IMR-90 (cell line): ENCODE results near the gene E2F3. TPM values are rescaled to one million over a fixed set of nuclear protein-coding genes. Genes with fewer than 3 reads are reported as not detected.

Experiments
- ATAC-seq: fragments of 200-7000 bp; cut with Tn5 transposase; 2 replicates; pipeline ENCODE4 v1.9.1; 2020; ENCODE audit warnings: low read depth, mild to moderate bottlenecking, moderate library complexity
- BruUV-seq: library from RNA; stranded (reverse); fragments of 400-500 nt; replicated peaks from 2 replicates; lab custom pipeline; 2021; lab: Mats Ljungman, UMichigan
- CTCF ChIA-PET: fragments of 300-600 bp; formaldehyde crosslinking; extraction: SDS; loops from one replicate; lab custom pipeline; 2021; ENCODE audit warnings: antibody characterized with exemption; lab: Yijun Ruan, JAX
- POLR2A ChIA-PET: fragments of 300-600 bp; sonication (Branson Sonifier 250); formaldehyde crosslinking; loops from one replicate; lab custom pipeline; 2022; ENCODE audit warnings: antibody characterized with exemption; ENCODE audit not compliant: unreplicated experiment; lab: Charles Lee
- DNase-seq: peaks from one replicate; pipeline ENCODE4 v3.0.0; 2013
- H2AFZ ChIP-seq: replicated peaks from 2 replicates; pipeline ENCODE3; 2013; ENCODE audit warnings: low read length, mild to moderate bottlenecking; ENCODE audit not compliant: poor library complexity
- H2AK5ac ChIP-seq: 2 replicates; pipeline ENCODE4 v1.6.1; 2013; ENCODE audit warnings: low read depth, low read length, inconsistent platforms
- H2AK9ac ChIP-seq: replicated peaks from 2 replicates; pipeline ENCODE3; 2013; ENCODE audit warnings: mild to moderate bottlenecking, low read depth, low read length, moderate library complexity; ENCODE audit not compliant: poor library complexity
- H2BK120ac ChIP-seq: 2 replicates; pipeline ENCODE4 v1.6.1; 2013; ENCODE audit warnings: low read depth, low read length, inconsistent platforms
- H2BK15ac ChIP-seq: 3 replicates; pipeline ENCODE4 v1.6.1; 2013; ENCODE audit warnings: low read depth, low read length, inconsistent platforms
- H2BK20ac ChIP-seq: 2 replicates; pipeline ENCODE4 v1.6.1; 2013; ENCODE audit warnings: low read depth, mild to moderate bottlenecking, inconsistent platforms, low read length, moderate library complexity
- H2BK5ac ChIP-seq: 2 replicates; pipeline ENCODE4 v1.6.1; 2013; ENCODE audit warnings: mild to moderate bottlenecking, low read depth, low read length, inconsistent platforms; ENCODE audit not compliant: poor library complexity, severe bottlenecking
- H3K14ac ChIP-seq: replicated peaks from 2 replicates; pipeline ENCODE4 v1.6.1; 2013; ENCODE audit warnings: low read depth, low read length, inconsistent platforms
- H3K18ac ChIP-seq: 2 replicates; pipeline ENCODE4 v1.6.1; 2013; ENCODE audit warnings: low read depth, low read length, control low read depth
- H3K23ac ChIP-seq: 2 replicates; pipeline ENCODE4 v1.6.1; 2013; ENCODE audit warnings: low read depth, low read length, inconsistent platforms
- H3K27ac ChIP-seq: 2 replicates; pipeline ENCODE4 v1.5.1; 2013; ENCODE audit warnings: mild to moderate bottlenecking, control low read depth, low read length; ENCODE audit not compliant: insufficient read depth
- H3K27me3 ChIP-seq: 2 replicates; pipeline ENCODE4 v1.6.1; 2013; ENCODE audit warnings: low read length; ENCODE audit not compliant: control insufficient read depth, insufficient read depth
- H3K36me3 ChIP-seq: 2 replicates; pipeline ENCODE4 v1.6.1; 2013; ENCODE audit warnings: low read length, mixed read lengths; ENCODE audit not compliant: control insufficient read depth, insufficient read depth
- H3K4ac ChIP-seq: 2 replicates; pipeline ENCODE4 v1.6.1; 2013; ENCODE audit warnings: low read depth, low read length, inconsistent platforms
- H3K4me1 ChIP-seq: 2 replicates; pipeline ENCODE4 v1.6.1; 2013; ENCODE audit warnings: low read length, mixed read lengths; ENCODE audit not compliant: control insufficient read depth, insufficient read depth
- H3K4me2 ChIP-seq: 2 replicates; pipeline ENCODE4 v1.6.1; 2013; ENCODE audit warnings: low read depth, mild to moderate bottlenecking, control low read depth, low read length, moderate library complexity
- H3K4me3 ChIP-seq: 2 replicates; pipeline ENCODE4 v1.5.1; 2013; ENCODE audit warnings: low read depth, mild to moderate bottlenecking, control low read depth, low read length, moderate library complexity; ENCODE audit not compliant: insufficient read depth
- H3K56ac ChIP-seq: 2 replicates; pipeline ENCODE4 v1.6.1; 2013; ENCODE audit warnings: low read length, inconsistent platforms; ENCODE audit not compliant: insufficient read depth; ENCODE audit errors: extremely low read depth
- H3K79me1 ChIP-seq, 2 experiments: 2 replicates each; pipeline ENCODE4 v1.6.1; 2013; ENCODE audit warnings: low read length in 2 of 2, inconsistent platforms in 1 of 2, low read depth in 1 of 2
- H3K9ac ChIP-seq: 2 replicates; pipeline ENCODE4 v1.6.1; 2013; ENCODE audit warnings: low read depth, low read length, control low read depth
- H3K9me1 ChIP-seq: 2 replicates; pipeline ENCODE4 v1.6.1; 2013; ENCODE audit warnings: low read length, inconsistent platforms; ENCODE audit not compliant: insufficient read depth
- H3K9me3 ChIP-seq: 2 replicates; pipeline ENCODE4 v1.6.1; 2013; ENCODE audit warnings: low read length; ENCODE audit not compliant: control insufficient read depth, insufficient read depth
- H4K20me1 ChIP-seq: 2 replicates; pipeline ENCODE4 v1.6.1; 2013; ENCODE audit warnings: low read length, inconsistent platforms; ENCODE audit not compliant: insufficient read depth
- H4K5ac ChIP-seq: 2 replicates; pipeline ENCODE4 v1.6.1; 2013; ENCODE audit warnings: mild to moderate bottlenecking, low read depth, low read length, control low read depth
- H4K8ac ChIP-seq, 2 experiments: 2 replicates each; pipeline ENCODE4 v1.6.1; 2013; ENCODE audit warnings: low read depth in 2 of 2, low read length in 2 of 2, control low read depth in 1 of 2, inconsistent platforms in 1 of 2
- H4K91ac ChIP-seq: 2 replicates; pipeline ENCODE4 v1.6.1; 2013; ENCODE audit warnings: low read depth, low read length, inconsistent platforms; ENCODE audit not compliant: insufficient read depth
- RAD21 ChIP-seq: IDR thresholded peaks from 2 replicates; pipeline ENCODE4 v1.6.1; 2012; ENCODE audit warnings: low read length, improper control_type of control experiment
- RCOR1 ChIP-seq: IDR thresholded peaks from 2 replicates; pipeline ENCODE4 v1.6.1; 2012; ENCODE audit warnings: mild to moderate bottlenecking, low read length, improper control_type of control experiment; ENCODE audit not compliant: insufficient replicate concordance
- SMC3 ChIP-seq: fragments of 150-350 bp; IDR thresholded peaks from 2 replicates; pipeline ENCODE4 v1.6.1; 2016; ENCODE audit warnings: low read depth, mild to moderate bottlenecking, antibody characterized with exemption, low read length, moderate library complexity
- WGBS, 2 experiments: methylation state at CpG; one replicate each; pipeline versions ENCODE4 v1.1.5 to v1.1.7; 2013; ENCODE audit warnings: missing lambda C conversion rate in 2 of 2; ENCODE audit not compliant: insufficient read length in 1 of 2; ENCODE audit errors: extremely low coverage in 2 of 2; 5-methylcytosine and 5-hydroxymethylcytosine counted together
- dilution Hi-C: fragments of 300-500 bp; cut with HindIII; formaldehyde crosslinking; loops from one replicate; pipeline ENCODE4 v1.14.3; 2018; ENCODE audit warnings: low sequenced_read_pairs; ENCODE audit not compliant: unreplicated experiment
- in situ Hi-C: fragments of 300-500 bp; cut with MboI; formaldehyde crosslinking; loops from 3 replicates; pipeline ENCODE4 v1.14.3; 2019; ENCODE audit warnings: low sequenced_read_pairs, inconsistent platforms, mixed read lengths
- intact Hi-C: fragments of 100-400 bp; cut with micrococcal nuclease; formaldehyde crosslinking; loops from 2 replicates; pipeline ENCODE4 v1.10.0; 2022
- polyA plus RNA-seq, 3 experiments: library from polyadenylated mRNA; depleted of rRNA; stranded (reverse); fragments of >200 nt; gene quantifications; 2 replicates each; pipeline ENCODE4 v1.2.3, GENCODE V29; 2012; ENCODE audit warnings: low replicate concordance in 1 of 3
- total RNA-seq: library from RNA; depleted of rRNA; stranded (reverse); fragments of >200 nt; gene quantifications from 2 replicates; pipeline ENCODE4 v1.2.3, GENCODE V29; 2012
- TF ChIP-seq, protein P1 (sequence below): conservative IDR thresholded peaks from 2 replicates; pipeline ENCODE4 v1.5.1; 2012; ENCODE audit warnings: mild to moderate bottlenecking, low read depth, low read length, improper control_type of control experiment
- TF ChIP-seq, protein P2 (sequence below): fragments of 150-350 bp; IDR thresholded peaks from 2 replicates; pipeline ENCODE4 v1.6.1; 2017; ENCODE audit warnings: mild to moderate bottlenecking, antibody characterized with exemption, low read length, low read depth

The E2F3 gene
- total and polyA plus RNA-seq, 2 of the 4 experiments (the other 2 are of a cell fraction) = 2.3 to 8.2 TPM

GRCh38 chr6:20375436-20375835, 26.2 kb upstream of the E2F3 start:
- Histone ChIP-seq H3K9me3 (no peaks in the 10 kb centered on the region), H3K36me3 (no peaks in the 10 kb centered on the region), H2BK20ac (peak overlapping the region; percentile 49; the same call in 1 of the 2 replicates), H3K56ac (no peak overlapping the region), H2BK120ac (no peak overlapping the region), H3K23ac (no peak overlapping the region), H3K18ac (no peak overlapping the region), H3K9me1 (peaks cover 4% of the 10 kb centered on the region), H3K27me3 (no peaks in the 10 kb centered on the region), H4K91ac (no peak overlapping the region; the same call in 1 of the 2 replicates), H4K8ac (no peak overlapping the region), H2AK5ac (no peak overlapping the region), H3K4me3 (no peak overlapping the region), H2BK15ac (peak overlapping the region; percentile 18; the same call in 2 of the 3 replicates), H2AK9ac (no peak overlapping the region), H3K9ac (no peak overlapping the region), H3K27ac (no peak overlapping the region), H3K79me1 (no peaks in the 10 kb centered on the region), H2BK5ac (no peak overlapping the region), H3K4me1 (peaks cover 9% of the 10 kb centered on the region), H4K5ac (no peak overlapping the region), H3K4me2 (no peak overlapping the region), H3K4ac (no peak overlapping the region), H3K14ac (0 out of 2 replicates have a peak overlapping the region, but pooled peaks have one; percentile 2), H2AFZ (no peak overlapping the region), H4K20me1 (no peaks in the 10 kb centered on the region)
- in situ Hi-C loops (no loop called here), dilution Hi-C loops (no loop called here), intact Hi-C loops (no loop called here)
- ATAC-seq (no peak), DNase-seq (no peak)
- ChIA-PET POLR2A (no interaction called here), CTCF (interaction anchor here (1.2 kb wide), 1 partner anchor 34 kb away, joined by 3 read pairs; no protein-coding TSS in a partner anchor)
- no TSS peak for BruUV-seq
- TF ChIP-seq, protein P1, sequence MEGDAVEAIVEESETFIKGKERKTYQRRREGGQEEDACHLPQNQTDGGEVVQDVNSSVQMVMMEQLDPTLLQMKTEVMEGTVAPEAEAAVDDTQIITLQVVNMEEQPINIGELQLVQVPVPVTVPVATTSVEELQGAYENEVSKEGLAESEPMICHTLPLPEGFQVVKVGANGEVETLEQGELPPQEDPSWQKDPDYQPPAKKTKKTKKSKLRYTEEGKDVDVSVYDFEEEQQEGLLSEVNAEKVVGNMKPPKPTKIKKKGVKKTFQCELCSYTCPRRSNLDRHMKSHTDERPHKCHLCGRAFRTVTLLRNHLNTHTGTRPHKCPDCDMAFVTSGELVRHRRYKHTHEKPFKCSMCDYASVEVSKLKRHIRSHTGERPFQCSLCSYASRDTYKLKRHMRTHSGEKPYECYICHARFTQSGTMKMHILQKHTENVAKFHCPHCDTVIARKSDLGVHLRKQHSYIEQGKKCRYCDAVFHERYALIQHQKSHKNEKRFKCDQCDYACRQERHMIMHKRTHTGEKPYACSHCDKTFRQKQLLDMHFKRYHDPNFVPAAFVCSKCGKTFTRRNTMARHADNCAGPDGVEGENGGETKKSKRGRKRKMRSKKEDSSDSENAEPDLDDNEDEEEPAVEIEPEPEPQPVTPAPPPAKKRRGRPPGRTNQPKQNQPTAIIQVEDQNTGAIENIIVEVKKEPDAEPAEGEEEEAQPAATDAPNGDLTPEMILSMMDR = no peak
- TF ChIP-seq, protein P2, sequence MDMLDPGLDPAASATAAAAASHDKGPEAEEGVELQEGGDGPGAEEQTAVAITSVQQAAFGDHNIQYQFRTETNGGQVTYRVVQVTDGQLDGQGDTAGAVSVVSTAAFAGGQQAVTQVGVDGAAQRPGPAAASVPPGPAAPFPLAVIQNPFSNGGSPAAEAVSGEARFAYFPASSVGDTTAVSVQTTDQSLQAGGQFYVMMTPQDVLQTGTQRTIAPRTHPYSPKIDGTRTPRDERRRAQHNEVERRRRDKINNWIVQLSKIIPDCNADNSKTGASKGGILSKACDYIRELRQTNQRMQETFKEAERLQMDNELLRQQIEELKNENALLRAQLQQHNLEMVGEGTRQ = no peak
- TF ChIP-seq RCOR1 = no peak
- TF ChIP-seq SMC3 = no peak
- no peak for TF ChIP-seq RAD21
- no CpG with 5 or more reads among the region's 3 CpGs for WGBS, 2 experiments
